ENCODE measurements around the gene UCN3.

- TF ChIP-seq HDAC6 (IDR thresholded peaks at IDR 0.05; ENCODE audit: unreplicated experiment) (no peak), NRF1 (conservative IDR thresholded peaks at IDR 0.05; ENCODE audit: low read depth, low read length) (no peak), ZBTB4 (CRISPR knock-in tag; IDR thresholded peaks at IDR 0.05) (no peak), TBL1XR1 (IDR thresholded peaks at IDR 0.05; ENCODE audit: low read depth, low read length) (no peak), SIN3A (IDR thresholded peaks at IDR 0.05; ENCODE audit: low read depth, low read length) (no peak), E2F4 (IDR thresholded peaks at IDR 0.05; ENCODE audit: low read depth, low read length) (no peak), ESRRA (IDR thresholded peaks at IDR 0.05; ENCODE audit: low read length) (no peak), ZZZ3 (IDR thresholded peaks at IDR 0.05; ENCODE audit: control insufficient read depth, insufficient read length, low read depth) (no peak), POLR2A (IDR thresholded peaks at IDR 0.05; ENCODE audit: low read depth, low read length) (no peak), BACH1 (IDR thresholded peaks at IDR 0.05; ENCODE audit: borderline replicate concordance) (no peak)
Observed at GRCh38 chr10:5370493-5371352, 6.0 kb downstream of the UCN3 start.

Measured in GM12878 (cell line).